CD4-positive, alpha-beta T cell treated with Interleukin-17A for 4 hours (primary cell): ENCODE results near the gene PTPRR.

Experiments
- DNase-seq: peaks from one replicate; pipeline ENCODE4 v3.0.0-alpha.2; 2020; ENCODE audit warnings: mixed read lengths

The PTPRR gene

GRCh38 chr12:70920251-70920851, at the start of gene PTPRR:
Gene PTPRR, minus strand, starts transcription at chr12:70920738. Its CDS starts 348 bp downstream, at chr12:70920390.
- no peak for DNase-seq

- no peak for DNase-seq
Observed at GRCh38 chr12:70966996-70967790, 46.7 kb upstream of the PTPRR start.

- DNase-seq: no peak
Observed at GRCh38 chr12:70966046-70966445, 45.5 kb upstream of the PTPRR start.

GRCh38 chr12:70964867-70965510, 44.5 kb upstream of the PTPRR start:
- DNase-seq: no peak

- DNase-seq: no peak
Observed at GRCh38 chr12:70963081-70963660, 42.6 kb upstream of the PTPRR start.

GRCh38 chr12:70962226-70962794, 41.8 kb upstream of the PTPRR start:
- DNase-seq: no peak

GRCh38 chr12:70960484-70960883, 39.9 kb upstream of the PTPRR start:
- no peak for DNase-seq

- DNase-seq: no peak
Observed at GRCh38 chr12:70955415-70955814, 34.9 kb upstream of the PTPRR start.

GRCh38 chr12:70950451-70950850, 29.9 kb upstream of the PTPRR start:
- no peak for DNase-seq

- no peak for DNase-seq
Observed at GRCh38 chr12:70948976-70949336, 28.4 kb upstream of the PTPRR start.

GRCh38 chr12:70948236-70948975, 27.9 kb upstream of the PTPRR start:
- no peak for DNase-seq

- no peak for DNase-seq
Observed at GRCh38 chr12:70936203-70936813, 15.8 kb upstream of the PTPRR start.

- DNase-seq: no peak
Observed at GRCh38 chr12:70933133-70933532, 12.6 kb upstream of the PTPRR start.

- no peak for DNase-seq
Observed at GRCh38 chr12:70929029-70929428, 8.5 kb upstream of the PTPRR start.

- no peak for DNase-seq
Observed at GRCh38 chr12:70928071-70928470, 7.5 kb upstream of the PTPRR start.

GRCh38 chr12:70927356-70927755, 6.8 kb upstream of the PTPRR start:
- no peak for DNase-seq

GRCh38 chr12:70925539-70925938, 5.0 kb upstream of the PTPRR start:
- DNase-seq: no peak

GRCh38 chr12:70920891-70921290, 353 bp upstream of the PTPRR start:
- no peak for DNase-seq

- no peak for DNase-seq
Observed at GRCh38 chr12:70919597-70920035, 922 bp downstream of the PTPRR start.

GRCh38 chr12:70919176-70919575, 1.4 kb downstream of the PTPRR start:
- no peak for DNase-seq

GRCh38 chr12:70918321-70918720, 2.2 kb downstream of the PTPRR start:
- DNase-seq: no peak

GRCh38 chr12:70910666-70911065, 9.9 kb downstream of the PTPRR start:
- DNase-seq: no peak
